GM21723 (cell line): ENCODE measurements around the gene TOMT.

Experiments used
- ATAC-seq: cut with Tn5 transposase; IDR thresholded peaks from one replicate; pipeline ENCODE4 v1.9.1; 2021; ENCODE audit warnings: mild to moderate bottlenecking, moderate library complexity; ENCODE audit not compliant: unreplicated experiment

The TOMT gene

GRCh38 chr11:72157131-72157530 is 51.4 kb downstream of the TOMT start:
- no peak for ATAC-seq
